ENCODE results near the gene ZNF214. TPM values are rescaled to one million over a fixed set of nuclear protein-coding genes. Genes with fewer than 3 reads are reported as not detected.
"Not testable (repeated sequence)": the region's sequence is repeated elsewhere in the genome, so short reads cannot be mapped to it uniquely, and the experiment has no call there.

Gene ZNF214
- total RNA-seq, 2 experiments from 2014 or later: not detected

DNA sequence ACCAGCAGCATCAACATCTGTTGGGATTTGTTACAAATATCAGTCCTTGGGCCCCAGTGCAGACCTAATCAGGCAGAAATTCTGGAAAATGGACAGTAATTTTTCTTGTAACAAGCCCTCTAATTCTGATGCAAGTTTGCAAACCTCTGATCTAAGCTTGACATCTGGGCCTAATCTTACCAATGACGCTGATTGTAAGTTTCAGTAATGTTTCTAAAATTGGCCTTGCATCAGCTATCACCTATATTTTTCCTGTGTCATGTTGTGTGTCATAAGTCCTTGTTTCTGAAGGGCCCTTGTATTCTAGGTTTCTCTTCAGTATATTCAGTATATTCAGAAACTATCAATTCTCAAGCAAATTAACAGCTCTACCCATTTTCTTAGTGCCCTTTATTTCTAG is 57.5 kb downstream of the ZNF214 start:
- no peak overlapping the region for H3K4me3 Mint-ChIP-seq
- H3K27me3 Mint-ChIP-seq: no peaks in the 10 kb centered on the region
- peaks cover 2% of the 10 kb centered on the region for H3K9me3 Mint-ChIP-seq
- POLR2A ChIA-PET: no interaction called here
- no peaks in the 10 kb centered on the region for H3K36me3 Mint-ChIP-seq (ENCODE audit: low read depth)
- TF ChIP-seq, protein P1, sequence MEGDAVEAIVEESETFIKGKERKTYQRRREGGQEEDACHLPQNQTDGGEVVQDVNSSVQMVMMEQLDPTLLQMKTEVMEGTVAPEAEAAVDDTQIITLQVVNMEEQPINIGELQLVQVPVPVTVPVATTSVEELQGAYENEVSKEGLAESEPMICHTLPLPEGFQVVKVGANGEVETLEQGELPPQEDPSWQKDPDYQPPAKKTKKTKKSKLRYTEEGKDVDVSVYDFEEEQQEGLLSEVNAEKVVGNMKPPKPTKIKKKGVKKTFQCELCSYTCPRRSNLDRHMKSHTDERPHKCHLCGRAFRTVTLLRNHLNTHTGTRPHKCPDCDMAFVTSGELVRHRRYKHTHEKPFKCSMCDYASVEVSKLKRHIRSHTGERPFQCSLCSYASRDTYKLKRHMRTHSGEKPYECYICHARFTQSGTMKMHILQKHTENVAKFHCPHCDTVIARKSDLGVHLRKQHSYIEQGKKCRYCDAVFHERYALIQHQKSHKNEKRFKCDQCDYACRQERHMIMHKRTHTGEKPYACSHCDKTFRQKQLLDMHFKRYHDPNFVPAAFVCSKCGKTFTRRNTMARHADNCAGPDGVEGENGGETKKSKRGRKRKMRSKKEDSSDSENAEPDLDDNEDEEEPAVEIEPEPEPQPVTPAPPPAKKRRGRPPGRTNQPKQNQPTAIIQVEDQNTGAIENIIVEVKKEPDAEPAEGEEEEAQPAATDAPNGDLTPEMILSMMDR (IDR thresholded peaks at IDR 0.05): no peak
- intact Hi-C loops (cut with micrococcal nuclease): no loop called here
- H3K27ac Mint-ChIP-seq: no peak overlapping the region
- CTCF ChIA-PET: no interaction called here
- DNase-seq (no peak), ATAC-seq (no peak)
- no peaks in the 10 kb centered on the region for H3K4me1 Mint-ChIP-seq (ENCODE audit: low read depth)

DNA sequence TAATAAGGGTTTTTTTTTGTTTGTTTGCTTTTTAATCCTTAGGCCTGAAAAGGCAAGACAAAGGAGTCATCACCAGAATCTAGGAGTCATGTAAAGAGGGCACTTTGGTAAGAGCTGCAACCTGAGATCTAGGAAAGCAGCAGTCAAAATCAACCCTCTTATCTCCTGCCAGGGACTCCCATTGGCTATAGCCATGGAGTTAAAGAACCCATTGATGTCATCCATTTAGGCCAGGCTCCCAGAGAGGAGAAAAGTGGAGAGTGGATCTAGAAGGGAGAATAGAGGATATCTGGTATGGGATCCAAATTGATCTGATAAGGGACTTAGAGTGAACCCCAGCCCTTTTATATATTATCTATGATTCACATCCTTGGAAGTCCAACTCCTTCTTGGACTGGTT is 58.0 kb downstream of the ZNF214 start:
- ChIA-PET CTCF (no interaction called here), POLR2A (interaction anchor here (1.1 kb wide), 1 partner anchor 23 kb away, joined by 3 read pairs; no protein-coding TSS in a partner anchor)
- ATAC-seq (no peak), DNase-seq (no peak)
- Mint-ChIP-seq H3K4me1 (ENCODE audit: low read depth) (no peaks in the 10 kb centered on the region), H3K36me3 (ENCODE audit: low read depth) (no peaks in the 10 kb centered on the region), H3K4me3 (no peak overlapping the region), H3K9me3 (peaks cover 2% of the 10 kb centered on the region), H3K27ac (no peak overlapping the region), H3K27me3 (no peaks in the 10 kb centered on the region)
- intact Hi-C loops (cut with micrococcal nuclease): no loop called here
- TF ChIP-seq, protein P1 (IDR thresholded peaks at IDR 0.05): no peak

DNA sequence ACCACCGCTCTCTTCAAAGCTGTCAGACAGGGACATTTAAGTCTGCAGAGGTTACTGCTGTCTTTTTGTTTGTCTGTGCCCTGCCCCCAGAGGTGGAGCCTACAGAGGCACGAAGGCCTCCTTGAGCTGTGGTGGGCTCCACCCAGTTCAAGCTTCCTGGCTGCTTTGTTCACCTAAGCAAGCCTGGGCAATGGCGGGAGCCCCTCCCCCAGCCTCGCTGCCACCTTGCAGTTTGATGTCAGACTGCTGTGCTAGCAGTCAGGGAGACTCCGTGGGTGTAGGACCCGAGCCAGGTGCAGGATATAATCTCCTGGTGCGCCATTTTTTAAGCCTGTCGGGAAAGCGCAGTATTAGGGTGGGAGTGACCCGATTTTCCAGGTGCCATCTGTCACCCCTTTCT is 65.9 kb downstream of the ZNF214 start:
- H3K36me3 Mint-ChIP-seq (ENCODE audit: low read depth); H3K9me3 Mint-ChIP-seq; ATAC-seq; intact Hi-C loops (cut with micrococcal nuclease); POLR2A ChIA-PET; H3K27ac Mint-ChIP-seq; CTCF ChIA-PET; DNase-seq; H3K27me3 Mint-ChIP-seq; H3K4me3 Mint-ChIP-seq; H3K4me1 Mint-ChIP-seq (ENCODE audit: low read depth): not testable (repeated sequence)

Other genes with a start within 250 kb of the ZNF214 start
- gene OR2AG2, start 248.4 kb downstream of the ZNF214 start, total RNA-seq: under 1 TPM; 0.29 to 0.45 TPM
- gene OR2AG1, start 237.3 kb downstream of the ZNF214 start, total RNA-seq: not detected
- gene OR6A2, start 220.7 kb downstream of the ZNF214 start, total RNA-seq: under 1 TPM; 0.16 to 0.38 TPM
- gene OR10A5, start 174.7 kb downstream of the ZNF214 start, total RNA-seq: not detected
- gene OR10A2, start 157.3 kb downstream of the ZNF214 start, total RNA-seq: not detected
- not detected for gene OR10A4, start 143.7 kb downstream of the ZNF214 start, total RNA-seq
- gene OR2D2, start 127.8 kb downstream of the ZNF214 start, total RNA-seq: not detected
- not detected for gene OR2D3, start 99.3 kb downstream of the ZNF214 start, total RNA-seq
- gene ZNF215, start 93.9 kb downstream of the ZNF214 start, total RNA-seq: 1 to 10 TPM; 2.2 to 2.5 TPM
- gene NLRP14, start 133 bp upstream of the ZNF214 start, total RNA-seq: under 1 TPM; 0.11 to 0.16 TPM
- not detected for gene RBMXL2, start 68.7 kb upstream of the ZNF214 start, total RNA-seq
- gene SYT9, start 231.6 kb upstream of the ZNF214 start, total RNA-seq: not detected

Measured in activated CD8-positive, alpha-beta T cell treated with anti-CD3 and anti-CD28 coated beads for 36 hours (primary cell).